GM12864 (cell line): Measurements from ENCODE around the gene EVI5L.

Experiments used
- DNase-seq: peaks from one replicate; pipeline ENCODE4 v3.0.0-alpha.2; 2011; ENCODE audit warnings: low read depth
- H3K4me3 ChIP-seq: 2 replicates; pipeline ENCODE4 v1.5.1; 2011; ENCODE audit warnings: mild to moderate bottlenecking, low read depth, low read length, control low read depth
- CTCF ChIP-seq: IDR thresholded peaks from 2 replicates; pipeline ENCODE4 v1.5.1; 2011; ENCODE audit warnings: low read depth, mild to moderate bottlenecking, moderate library complexity, low read length, control low read depth, inconsistent platforms; ENCODE audit errors: missing control alignments

Gene EVI5L

GRCh38 chr19:7843521-7843920 lies 13.5 kb downstream of the EVI5L start:
- TF ChIP-seq CTCF: no peak
- DNase-seq: no peak

GRCh38 chr19:7844405-7844804 lies 14.4 kb downstream of the EVI5L start:
- no peak for TF ChIP-seq CTCF
- H3K4me3 ChIP-seq: no peak overlapping the region
- DNase-seq: no peak

More at GRCh38 chr19:7843521-7843920, 13.5 kb downstream of the EVI5L start:
- H3K4me3 ChIP-seq: no peak overlapping the region

- DNase-seq: no peak
- no peak for TF ChIP-seq CTCF
- no peak overlapping the region for H3K4me3 ChIP-seq
Observed at GRCh38 chr19:7844951-7845350, 14.9 kb downstream of the EVI5L start.

- no peak for DNase-seq
- TF ChIP-seq CTCF: no peak
- H3K4me3 ChIP-seq: no peak overlapping the region
Observed at GRCh38 chr19:7845390-7846154, 15.6 kb downstream of the EVI5L start.

GRCh38 chr19:7846155-7846646 lies 16.2 kb downstream of the EVI5L start:
- DNase-seq: no peak
- no peak overlapping the region for H3K4me3 ChIP-seq
- no peak for TF ChIP-seq CTCF

- H3K4me3 ChIP-seq: no peak overlapping the region
- no peak for TF ChIP-seq CTCF
- no peak for DNase-seq
Observed at GRCh38 chr19:7847664-7848063, 17.6 kb downstream of the EVI5L start.
